ENCODE measurements around the gene SMPD3. TPM values are rescaled to one million over a fixed set of nuclear protein-coding genes. Genes with fewer than 3 reads are reported as not detected.

Gene SMPD3
- total RNA-seq, 1 experiment from 2014 or later, result 0.89 TPM

GRCh38 chr16:68463904-68464303 is 15.6 kb upstream of the SMPD3 start (continued):
- TF ChIP-seq ZNF274 (IDR thresholded peaks at IDR 0.05; ENCODE audit: low read depth, low read length) (no peak), YY1 (IDR thresholded peaks at IDR 0.05; ENCODE audit: extremely low read depth, insufficient replicate concordance, low read depth, low read length) (no peak), EZH2 (IDR thresholded peaks at IDR 0.05) (no peak), ELF1 (IDR thresholded peaks at IDR 0.05; ENCODE audit: borderline replicate concordance, low read depth) (no peak), TCF7L2 (IDR thresholded peaks at IDR 0.05; ENCODE audit: borderline replicate concordance, extremely low read depth, insufficient read depth, insufficient read length) (no peak), ZFX (IDR thresholded peaks at IDR 0.05) (no peak), CEBPB (IDR thresholded peaks at IDR 0.05; ENCODE audit: low read depth) (no peak), JUND (IDR thresholded peaks at IDR 0.05) (no peak), RAD21 (IDR thresholded peaks at IDR 0.05; ENCODE audit: low read depth) (no peak), CBX3 (IDR thresholded peaks at IDR 0.05; ENCODE audit: low read depth) (no peak), MAX (IDR thresholded peaks at IDR 0.05) (no peak)
- TF ChIP-seq, protein P1, sequence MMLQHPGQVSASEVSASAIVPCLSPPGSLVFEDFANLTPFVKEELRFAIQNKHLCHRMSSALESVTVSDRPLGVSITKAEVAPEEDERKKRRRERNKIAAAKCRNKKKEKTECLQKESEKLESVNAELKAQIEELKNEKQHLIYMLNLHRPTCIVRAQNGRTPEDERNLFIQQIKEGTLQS (IDR thresholded peaks at IDR 0.05), result no peak

GRCh38 chr16:68460067-68460466 is 11.8 kb upstream of the SMPD3 start:
- Histone ChIP-seq H2AFZ (ENCODE audit: low read depth, low read length, poor library complexity, severe bottlenecking) (no peak overlapping the region), H3K9me3 (ENCODE audit: control insufficient read depth in 1 of 2, insufficient read depth in 1 of 2, low read depth in 1 of 2, low read length in 2 of 2) (no peaks in the 10 kb centered on the region), H3K27me3 (ENCODE audit: insufficient read depth, low read length) (peaks cover 18% of the 10 kb centered on the region; the same call in 1 of the 2 replicates), H3K27ac (ENCODE audit: low read depth, low read length) (no peak overlapping the region), H3K36me3 (ENCODE audit: control insufficient read depth in 1 of 2, insufficient read depth in 2 of 2, low read length in 2 of 2) (no peaks in the 10 kb centered on the region), H4K20me1 (ENCODE audit: insufficient read depth) (no peaks in the 10 kb centered on the region), H3K4me3 (replicated peaks in 1 of 2; ENCODE audit: low read depth in 1 of 2, low read length in 2 of 2) (no peak overlapping the region), H3K4me2 (ENCODE audit: low read length) (no peak overlapping the region), H3K4me1 (ENCODE audit: control insufficient read depth in 1 of 2, insufficient read depth in 2 of 2, low read length in 2 of 2) (no peaks in the 10 kb centered on the region), H3K9ac (ENCODE audit: low read length) (no peak overlapping the region), H3K79me2 (ENCODE audit: insufficient read depth, low read length) (no peaks in the 10 kb centered on the region), H3K9me2 (ENCODE audit: insufficient read depth) (no peaks in the 10 kb centered on the region)
- intact Hi-C loops (cut with micrococcal nuclease), result no loop called here
- TF ChIP-seq EGR1 (IDR thresholded peaks at IDR 0.05; ENCODE audit: low read depth) (no peak), JUND (IDR thresholded peaks at IDR 0.05) (no peak), POLR2A (IDR thresholded peaks at IDR 0.05; ENCODE audit: borderline replicate concordance, extremely low read depth, insufficient read depth, insufficient read length) (no peak), SRF (IDR thresholded peaks at IDR 0.05; ENCODE audit: low read depth) (no peak), EZH2 (IDR thresholded peaks at IDR 0.05) (no peak), YY1 (IDR thresholded peaks at IDR 0.05; ENCODE audit: extremely low read depth, insufficient replicate concordance, low read depth, low read length) (no peak), POLR2AphosphoS5 (IDR thresholded peaks at IDR 0.05; ENCODE audit: low read depth, low read length) (no peak), ZNF274 (IDR thresholded peaks at IDR 0.05; ENCODE audit: low read depth, low read length) (no peak), EZH2phosphoT487 (IDR thresholded peaks at IDR 0.05; ENCODE audit: borderline replicate concordance) (no peak), CEBPB (IDR thresholded peaks at IDR 0.05; ENCODE audit: low read depth) (no peak)
- TF ChIP-seq, protein P2, sequence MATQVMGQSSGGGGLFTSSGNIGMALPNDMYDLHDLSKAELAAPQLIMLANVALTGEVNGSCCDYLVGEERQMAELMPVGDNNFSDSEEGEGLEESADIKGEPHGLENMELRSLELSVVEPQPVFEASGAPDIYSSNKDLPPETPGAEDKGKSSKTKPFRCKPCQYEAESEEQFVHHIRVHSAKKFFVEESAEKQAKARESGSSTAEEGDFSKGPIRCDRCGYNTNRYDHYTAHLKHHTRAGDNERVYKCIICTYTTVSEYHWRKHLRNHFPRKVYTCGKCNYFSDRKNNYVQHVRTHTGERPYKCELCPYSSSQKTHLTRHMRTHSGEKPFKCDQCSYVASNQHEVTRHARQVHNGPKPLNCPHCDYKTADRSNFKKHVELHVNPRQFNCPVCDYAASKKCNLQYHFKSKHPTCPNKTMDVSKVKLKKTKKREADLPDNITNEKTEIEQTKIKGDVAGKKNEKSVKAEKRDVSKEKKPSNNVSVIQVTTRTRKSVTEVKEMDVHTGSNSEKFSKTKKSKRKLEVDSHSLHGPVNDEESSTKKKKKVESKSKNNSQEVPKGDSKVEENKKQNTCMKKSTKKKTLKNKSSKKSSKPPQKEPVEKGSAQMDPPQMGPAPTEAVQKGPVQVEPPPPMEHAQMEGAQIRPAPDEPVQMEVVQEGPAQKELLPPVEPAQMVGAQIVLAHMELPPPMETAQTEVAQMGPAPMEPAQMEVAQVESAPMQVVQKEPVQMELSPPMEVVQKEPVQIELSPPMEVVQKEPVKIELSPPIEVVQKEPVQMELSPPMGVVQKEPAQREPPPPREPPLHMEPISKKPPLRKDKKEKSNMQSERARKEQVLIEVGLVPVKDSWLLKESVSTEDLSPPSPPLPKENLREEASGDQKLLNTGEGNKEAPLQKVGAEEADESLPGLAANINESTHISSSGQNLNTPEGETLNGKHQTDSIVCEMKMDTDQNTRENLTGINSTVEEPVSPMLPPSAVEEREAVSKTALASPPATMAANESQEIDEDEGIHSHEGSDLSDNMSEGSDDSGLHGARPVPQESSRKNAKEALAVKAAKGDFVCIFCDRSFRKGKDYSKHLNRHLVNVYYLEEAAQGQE (IDR thresholded peaks at IDR 0.05; ENCODE audit: low read depth), result no peak
- no peak for DNase-seq (ENCODE audit: low read depth, low spot score)
- CTCF ChIA-PET, result no interaction called here
- RAD21 ChIA-PET (ENCODE audit: low non-redundant PET in 1 of 2, low total read pairs in 2 of 2, uncharacterized antibody in 2 of 2, unreplicated experiment in 2 of 2), result no interaction called here
- POLR2A ChIA-PET, result no interaction called here
- BruUV-seq (replicated peaks), result no TSS peak
- ATAC-seq, result no peak

All from HCT116 (cell line).